Left lung (tissue), 10 donors: Measurements from ENCODE around the gene GJA3. TPM values are rescaled to one million over a fixed set of nuclear protein-coding genes. Genes with fewer than 3 reads are reported as not detected.

ENCODE experiments used
- ATAC-seq: fragments of 200-7000 bp; cut with Tn5 transposase; one replicate; pipeline ENCODE4 v1.9.1; 2020; ENCODE audit warnings: moderate library complexity
- DNase-seq, 4 donors: peaks; one replicate each; pipeline ENCODE4 v3.0.0-alpha.2; 2013 to 2020
- H3K27ac ChIP-seq, 2 donors: fragments of 200-600 bp; sonication (generic) in 1 of 2; one replicate each; pipeline versions ENCODE4 v1.5.0 to v1.8.0; 2020 to 2021
- H3K27me3 ChIP-seq, 2 donors: fragments of 200-600 bp; sonication (generic) in 1 of 2; one replicate each; pipeline versions ENCODE4 v1.5.0 to v1.8.0; 2020 to 2021
- H3K36me3 ChIP-seq, 2 donors: fragments of 200-600 bp; sonication (generic) in 1 of 2; one replicate each; pipeline versions ENCODE4 v1.5.0 to v1.8.0; 2020 to 2021
- H3K4me1 ChIP-seq, 2 donors: fragments of 200-600 bp; one replicate each; pipeline ENCODE4 v1.8.0; 2021
- H3K4me3 ChIP-seq, 2 donors: fragments of 200-600 bp; sonication (generic) in 1 of 2; one replicate each; pipeline versions ENCODE4 v1.5.0 to v1.8.0; 2020 to 2021; ENCODE audit warnings: mild to moderate bottlenecking in 1 of 2
- H3K9me3 ChIP-seq, 2 donors: fragments of 200-600 bp; sonication (generic) in 1 of 2; one replicate each; pipeline versions ENCODE4 v1.5.0 to v1.8.0; 2020 to 2021
- intact Hi-C, 2 donors: fragments of 100-400 bp; cut with DNase I; formaldehyde crosslinking; loops; one replicate each; pipeline versions ENCODE4 v1.11.2 to v1.14.2; 2022
- polyA plus RNA-seq, 6 donors: library from polyadenylated mRNA; unstranded; fragments of 120-200 nt; gene quantifications; one replicate each; pipeline ENCODE4 v1.2.1, GENCODE V29; 2013; ENCODE audit not compliant: insufficient read length in 6 of 6
- total RNA-seq, 2 donors: library from RNA; stranded (reverse); fragmentation: NEBNext Ultra II Directional; extraction: Animal tissue kit (Norgen Biotek cat#: 25700); gene quantifications; one replicate each; pipeline ENCODE4 v1.2.1, GENCODE V29; 2021
- TF ChIP-seq, protein P1 (sequence below), 2 donors: fragments of 200-600 bp; sonication (generic) in 1 of 2; IDR thresholded peaks; one replicate each; pipeline versions ENCODE4 v1.5.0 to v1.8.0; 2021; ENCODE audit warnings: antibody characterized with exemption in 2 of 2
- donor health status: DM: no; HTN: yes; CAD: no.
- donor health status: DM: no; HTN: no; CAD: no.

GJA3 gene
- total and polyA plus RNA-seq, 8 donors, result 0.06 to 0.31 (median 0.11) TPM

- TF ChIP-seq, protein P1, sequence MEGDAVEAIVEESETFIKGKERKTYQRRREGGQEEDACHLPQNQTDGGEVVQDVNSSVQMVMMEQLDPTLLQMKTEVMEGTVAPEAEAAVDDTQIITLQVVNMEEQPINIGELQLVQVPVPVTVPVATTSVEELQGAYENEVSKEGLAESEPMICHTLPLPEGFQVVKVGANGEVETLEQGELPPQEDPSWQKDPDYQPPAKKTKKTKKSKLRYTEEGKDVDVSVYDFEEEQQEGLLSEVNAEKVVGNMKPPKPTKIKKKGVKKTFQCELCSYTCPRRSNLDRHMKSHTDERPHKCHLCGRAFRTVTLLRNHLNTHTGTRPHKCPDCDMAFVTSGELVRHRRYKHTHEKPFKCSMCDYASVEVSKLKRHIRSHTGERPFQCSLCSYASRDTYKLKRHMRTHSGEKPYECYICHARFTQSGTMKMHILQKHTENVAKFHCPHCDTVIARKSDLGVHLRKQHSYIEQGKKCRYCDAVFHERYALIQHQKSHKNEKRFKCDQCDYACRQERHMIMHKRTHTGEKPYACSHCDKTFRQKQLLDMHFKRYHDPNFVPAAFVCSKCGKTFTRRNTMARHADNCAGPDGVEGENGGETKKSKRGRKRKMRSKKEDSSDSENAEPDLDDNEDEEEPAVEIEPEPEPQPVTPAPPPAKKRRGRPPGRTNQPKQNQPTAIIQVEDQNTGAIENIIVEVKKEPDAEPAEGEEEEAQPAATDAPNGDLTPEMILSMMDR (IDR thresholded peaks at IDR 0.05), result no peak
- H3K27ac ChIP-seq, result peak overlapping the region in 1 of 2 donors; percentile 22
- H3K9me3 ChIP-seq, result no peaks in the 10 kb centered on the region
- H3K4me1 ChIP-seq, result peaks cover 7 to 13% of the 10 kb centered on the region in 2 donors
- peaks cover 0 to 68% of the 10 kb centered on the region in 2 donors for H3K27me3 ChIP-seq
- intact Hi-C loops, result no loop called here
- H3K36me3 ChIP-seq, result no peaks in the 10 kb centered on the region
- ATAC-seq (peak; percentile 46), DNase-seq (no peak)
- H3K4me3 ChIP-seq, result no peak overlapping the region
These were observed 15.2 kb upstream of the GJA3 start for GRCh38 chr13:20175907-20176652.

GRCh38 chr13:20175406-20175794 lies 14.5 kb upstream of the GJA3 start:
- peak overlapping the region; percentile 22 to 70 for H3K27ac ChIP-seq
- ATAC-seq (peak; percentile 2), DNase-seq (no peak)
- intact Hi-C loops, result no loop called here
- no peaks in the 10 kb centered on the region for H3K36me3 ChIP-seq
- H3K4me3 ChIP-seq, result no peak overlapping the region
- no peaks in the 10 kb centered on the region for H3K9me3 ChIP-seq
- TF ChIP-seq, protein P1 (IDR thresholded peaks at IDR 0.05), result no peak
- H3K4me1 ChIP-seq, result peaks cover 7 to 13% of the 10 kb centered on the region in 2 donors
- peaks cover 0 to 64% of the 10 kb centered on the region in 2 donors for H3K27me3 ChIP-seq

GRCh38 chr13:20174656-20175405 lies 14.0 kb upstream of the GJA3 start:
- TF ChIP-seq, protein P1 (IDR thresholded peaks at IDR 0.05), result no peak
- intact Hi-C loops, result no loop called here
- H3K4me1 ChIP-seq, result peaks cover 7 to 13% of the 10 kb centered on the region in 2 donors
- H3K27ac ChIP-seq, result peak overlapping the region; percentile 22 to 70
- no peaks in the 10 kb centered on the region for H3K36me3 ChIP-seq
- ATAC-seq, result peak; percentile 94
- H3K9me3 ChIP-seq, result no peaks in the 10 kb centered on the region
- no peak overlapping the region for H3K4me3 ChIP-seq
- H3K27me3 ChIP-seq, result peaks cover 0 to 62% of the 10 kb centered on the region in 2 donors
- DNase-seq, result peak in 3 of 4 donors; percentile 79 to 94 (median 89)

GRCh38 chr13:20173116-20173746 lies 12.4 kb upstream of the GJA3 start:
- no peak for DNase-seq
- H3K4me1 ChIP-seq, result peaks cover 7 to 13% of the 10 kb centered on the region in 2 donors
- H3K27ac ChIP-seq, result no peak overlapping the region
- TF ChIP-seq, protein P1 (IDR thresholded peaks at IDR 0.05), result no peak
- ATAC-seq, result no peak
- H3K9me3 ChIP-seq, result no peaks in the 10 kb centered on the region
- H3K4me3 ChIP-seq, result no peak overlapping the region
- H3K36me3 ChIP-seq, result no peaks in the 10 kb centered on the region
- H3K27me3 ChIP-seq, result peaks cover 0 to 58% of the 10 kb centered on the region in 2 donors
- intact Hi-C loops, result no loop called here

- Histone ChIP-seq H3K27ac (no peak overlapping the region), H3K36me3 (no peaks in the 10 kb centered on the region), H3K4me1 (peaks cover 7 to 13% of the 10 kb centered on the region in 2 donors), H3K4me3 (no peak overlapping the region), H3K27me3 (peaks cover 0 to 58% of the 10 kb centered on the region in 2 donors), H3K9me3 (no peaks in the 10 kb centered on the region)
- intact Hi-C loops, result no loop called here
- no peak for ATAC-seq
- TF ChIP-seq, protein P1 (IDR thresholded peaks at IDR 0.05), result no peak
- DNase-seq, result no peak
These were observed 10.5 kb upstream of the GJA3 start for GRCh38 chr13:20171364-20171763.
